Activated naive CD8-positive, alpha-beta T cell treated with anti-CD3 and anti-CD28 coated beads, Interleukin-2, amount 10 ng/mL, durations not matched to agents 7 days and 5 days (primary cell): ENCODE measurements around the gene CELF2. TPM values are rescaled to one million over a fixed set of nuclear protein-coding genes. Genes with fewer than 3 reads are reported as not detected.

ENCODE experiments used
- ATAC-seq: fragments of 150-1000 bp; cut with Tn5 transposase; one replicate; pipeline ENCODE4 v1.10.0; 2021; ENCODE audit warnings: low read depth, moderate library complexity
- POLR2A ChIA-PET: fragments of 350-600 bp; sonication (Branson Sonifier 250); formaldehyde crosslinking; loops from one replicate; lab custom pipeline; 2021; ENCODE audit warnings: antibody characterized with exemption; lab: Charles Lee
- DNase-seq: peaks from one replicate; pipeline ENCODE4 v3.0.0; 2021
- H3K27ac Mint-ChIP-seq: one replicate; pipeline ENCODE4 v1.8.0; 2022; ENCODE audit warnings: mild to moderate bottlenecking, mixed read lengths
- H3K27me3 Mint-ChIP-seq: one replicate; pipeline ENCODE4 v1.8.0; 2022; ENCODE audit warnings: mild to moderate bottlenecking, moderate library complexity, mixed read lengths
- H3K36me3 Mint-ChIP-seq: one replicate; pipeline ENCODE4 v1.8.0; 2021; ENCODE audit warnings: mild to moderate bottlenecking, mixed read lengths
- H3K4me1 Mint-ChIP-seq: one replicate; pipeline ENCODE4 v1.8.0; 2021; ENCODE audit warnings: mixed read lengths
- H3K4me3 Mint-ChIP-seq: one replicate; pipeline ENCODE4 v1.8.0; 2022; ENCODE audit warnings: mild to moderate bottlenecking, moderate library complexity, mixed read lengths
- H3K9me3 Mint-ChIP-seq: one replicate; pipeline ENCODE4 v1.8.0; 2021; ENCODE audit warnings: mixed read lengths
- total RNA-seq, 2 experiments: library from RNA; stranded (reverse); gene quantifications; one replicate each; pipeline ENCODE4 v1.2.3, GENCODE V29; 2021

The CELF2 gene
- total RNA-seq, 2 experiments from 2014 or later, result 168 TPM

DNA sequence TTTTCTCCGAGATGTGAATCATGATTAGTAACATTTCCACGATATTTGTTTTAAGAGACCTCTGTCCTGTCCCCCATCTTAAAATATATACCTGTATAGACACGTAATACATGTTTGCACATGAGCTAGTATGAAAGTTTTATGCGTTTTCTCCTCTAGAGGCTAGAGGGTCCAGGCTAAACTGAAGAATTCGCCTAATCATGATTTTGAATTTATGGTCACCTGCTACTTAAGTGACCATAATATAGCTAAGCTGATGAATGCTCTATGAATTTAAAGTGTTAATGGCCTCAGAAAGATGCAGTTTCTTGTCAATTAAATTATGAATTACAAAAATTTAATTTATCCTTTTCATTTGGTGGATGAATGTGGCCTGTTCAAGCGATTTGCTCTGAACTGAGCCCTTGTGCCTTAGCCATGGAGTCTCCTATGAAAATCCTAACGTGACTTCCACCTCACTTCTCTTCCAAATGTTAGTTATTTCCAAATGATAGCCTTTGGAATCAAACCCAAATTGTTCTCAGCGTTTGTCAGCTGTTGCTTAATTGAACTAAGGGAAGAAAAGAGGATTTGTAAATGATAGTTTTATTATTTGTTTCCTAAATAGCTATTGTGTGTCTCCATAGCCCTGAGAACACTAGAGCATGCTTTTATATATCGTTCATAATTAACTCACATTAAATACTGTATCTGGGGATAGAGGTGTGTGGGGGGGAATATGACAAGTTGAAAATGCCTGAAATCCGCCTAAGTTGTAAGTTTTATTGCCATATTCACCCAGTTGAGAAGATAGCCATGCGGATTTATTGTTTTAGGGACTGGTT is 2.3 kb downstream of the CELF2 start:
- no peak for ATAC-seq
- H3K4me1 Mint-ChIP-seq, result peaks cover 5% of the 10 kb centered on the region

DNA sequence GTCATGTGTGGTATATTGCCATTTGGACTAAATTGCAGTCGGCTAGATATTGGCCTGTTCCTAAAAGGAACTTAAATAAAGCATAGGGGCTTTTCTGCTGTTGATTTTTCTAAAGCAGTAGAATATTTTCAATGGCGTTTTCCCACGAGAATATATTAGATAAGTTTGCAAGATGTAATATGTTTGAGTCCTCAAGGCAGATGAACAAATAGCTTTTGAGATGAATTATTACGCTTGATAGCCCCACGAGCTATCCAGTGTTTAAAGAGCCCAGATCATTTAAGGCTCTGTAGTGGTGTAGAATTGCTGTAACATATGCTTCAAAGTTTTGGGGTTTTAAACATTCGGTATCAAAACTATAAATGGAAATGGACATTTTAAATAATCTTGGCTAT is 2.9 kb downstream of the CELF2 start:
- H3K4me3 Mint-ChIP-seq, result no peak overlapping the region
- H3K36me3 Mint-ChIP-seq, result no peaks in the 10 kb centered on the region
- H3K4me1 Mint-ChIP-seq, result peaks cover 5% of the 10 kb centered on the region
- DNase-seq, result no peak
- POLR2A ChIA-PET, result no interaction called here
- no peaks in the 10 kb centered on the region for H3K9me3 Mint-ChIP-seq
- H3K27ac Mint-ChIP-seq, result no peak overlapping the region
- peaks cover 64% of the 10 kb centered on the region for H3K27me3 Mint-ChIP-seq
- no peak for ATAC-seq

More for the DNA sequence above, 2.3 kb downstream of the CELF2 start:
- H3K9me3 Mint-ChIP-seq, result no peaks in the 10 kb centered on the region
- no peaks in the 10 kb centered on the region for H3K36me3 Mint-ChIP-seq
- peaks cover 70% of the 10 kb centered on the region for H3K27me3 Mint-ChIP-seq
- DNase-seq, result no peak
- no peak overlapping the region for H3K4me3 Mint-ChIP-seq
- POLR2A ChIA-PET, result interaction anchor here (1.2 kb wide), 1 partner anchor 145 kb away, joined by 3 read pairs; no protein-coding TSS in a partner anchor
- no peak overlapping the region for H3K27ac Mint-ChIP-seq

DNA sequence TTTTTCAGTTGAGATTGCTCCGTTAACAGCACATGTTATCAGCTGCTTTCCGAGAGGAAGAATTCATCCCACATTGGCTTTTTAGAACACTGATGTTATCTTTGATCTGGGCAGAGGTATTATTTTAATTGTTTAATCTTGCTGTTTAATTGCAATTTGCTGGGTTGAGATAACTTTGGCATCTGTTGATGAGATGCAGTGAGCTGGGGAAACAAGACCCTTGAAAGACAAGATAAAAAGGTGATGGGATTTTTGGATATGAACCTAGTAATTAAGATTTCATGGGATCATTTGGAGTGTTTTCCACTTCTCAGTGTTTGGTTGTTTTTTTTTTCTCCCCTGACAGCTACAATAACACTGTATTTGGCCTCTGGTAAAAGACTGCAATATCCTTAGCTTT is 4.5 kb downstream of the CELF2 start:
- DNase-seq (no peak), ATAC-seq (no peak)
- H3K4me3 Mint-ChIP-seq, result no peak overlapping the region
- H3K27me3 Mint-ChIP-seq, result peaks cover 47% of the 10 kb centered on the region
- POLR2A ChIA-PET, result interaction anchor here (0.7 kb wide), 1 partner anchor 158 kb away, joined by 3 read pairs; no protein-coding TSS in a partner anchor
- no peaks in the 10 kb centered on the region for H3K9me3 Mint-ChIP-seq
- peaks cover 5% of the 10 kb centered on the region for H3K4me1 Mint-ChIP-seq
- H3K36me3 Mint-ChIP-seq, result no peaks in the 10 kb centered on the region
- no peak overlapping the region for H3K27ac Mint-ChIP-seq

DNA sequence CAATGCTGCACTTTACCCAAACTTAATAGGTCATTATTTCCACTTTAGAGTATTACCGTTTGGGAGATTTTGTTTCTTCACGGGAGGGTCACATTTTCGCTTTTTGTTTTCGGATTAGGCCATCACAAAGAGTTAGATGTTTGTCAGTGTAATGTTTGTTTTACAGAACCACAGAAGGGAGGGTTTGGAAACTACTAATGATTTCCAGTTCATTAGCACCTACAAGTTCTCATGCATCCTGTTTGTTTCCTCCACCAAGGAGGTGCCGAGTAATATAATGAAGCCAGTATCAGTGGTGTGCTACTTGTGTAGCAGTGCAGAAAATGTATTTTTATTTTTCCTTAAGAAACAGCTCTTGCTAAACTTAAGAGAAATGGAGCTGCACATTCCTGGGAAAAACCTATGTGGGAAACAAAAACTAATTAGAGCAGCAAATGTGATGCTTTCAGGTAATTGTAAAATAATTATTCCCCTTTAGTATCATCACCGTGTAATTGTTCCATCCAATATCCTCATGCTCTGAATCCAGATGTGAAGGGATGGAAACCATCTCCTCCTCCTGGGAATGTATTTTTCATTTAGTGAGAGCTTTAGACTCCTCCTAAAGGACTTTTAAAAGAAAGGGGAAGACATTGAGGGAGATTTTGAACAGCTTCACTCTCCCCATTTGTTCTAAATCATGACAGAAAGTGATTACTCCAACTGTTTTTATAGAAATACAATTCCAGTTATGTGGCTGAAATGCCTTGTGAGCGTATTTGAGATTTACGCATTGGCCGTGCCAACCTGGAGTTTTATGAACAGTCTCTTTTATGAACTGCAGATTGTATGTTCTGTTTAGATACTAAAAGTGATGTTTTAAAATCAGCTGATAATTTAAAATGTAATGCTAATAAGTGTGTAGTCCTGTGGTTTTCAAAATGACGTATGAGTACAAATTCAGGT is 5.6 kb downstream of the CELF2 start:
- Mint-ChIP-seq H3K36me3 (no peaks in the 10 kb centered on the region), H3K9me3 (no peaks in the 10 kb centered on the region), H3K27ac (no peak overlapping the region), H3K4me1 (peaks cover 5% of the 10 kb centered on the region), H3K4me3 (no peak overlapping the region), H3K27me3 (peaks cover 46% of the 10 kb centered on the region)
- POLR2A ChIA-PET, result no interaction called here
- no peak for ATAC-seq
- no peak for DNase-seq

DNA sequence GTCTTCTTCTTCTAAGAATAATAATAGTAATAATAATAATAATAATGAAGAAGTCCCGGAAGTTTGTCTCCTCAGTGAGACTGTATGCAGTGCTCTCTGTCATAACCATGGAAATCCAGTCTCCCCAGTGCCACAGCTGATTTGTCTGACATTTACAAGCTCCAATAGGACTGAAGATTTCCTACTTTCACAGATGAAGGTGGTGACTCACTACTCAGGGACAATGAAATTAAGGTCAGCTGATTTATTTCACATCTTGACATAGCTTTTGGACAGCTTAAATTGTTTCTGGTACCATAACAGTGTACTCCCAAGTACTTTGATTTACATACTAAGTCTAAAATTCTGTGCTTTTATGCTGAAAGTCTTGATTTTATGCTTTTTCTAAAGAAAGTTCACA is 6.9 kb downstream of the CELF2 start:
- POLR2A ChIA-PET, result no interaction called here
- no peak overlapping the region for H3K27ac Mint-ChIP-seq
- H3K36me3 Mint-ChIP-seq, result no peaks in the 10 kb centered on the region
- no peaks in the 10 kb centered on the region for H3K4me1 Mint-ChIP-seq
- H3K4me3 Mint-ChIP-seq, result no peak overlapping the region
- H3K27me3 Mint-ChIP-seq, result peaks cover 37% of the 10 kb centered on the region
- no peaks in the 10 kb centered on the region for H3K9me3 Mint-ChIP-seq
- DNase-seq, result no peak
- ATAC-seq, result no peak

DNA sequence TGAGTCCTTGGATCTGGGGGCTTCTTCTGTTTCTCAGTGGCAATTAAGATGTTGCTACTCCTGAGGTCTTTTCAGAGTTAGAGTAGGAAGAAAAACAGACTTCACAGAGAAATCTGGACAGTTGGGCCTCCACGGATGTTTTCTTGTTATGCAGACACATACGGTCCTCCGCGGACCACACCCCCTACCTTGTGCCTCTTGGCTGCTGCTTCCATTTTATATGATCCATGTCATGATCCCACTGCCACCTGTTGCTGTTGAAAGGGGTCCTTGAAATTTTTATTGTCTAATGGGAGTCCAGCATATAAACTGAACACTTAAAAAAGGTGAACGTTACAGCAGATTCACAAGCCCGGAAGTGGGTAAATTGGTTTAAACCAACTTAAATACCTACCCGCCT is 8.3 kb downstream of the CELF2 start:
- no peaks in the 10 kb centered on the region for H3K36me3 Mint-ChIP-seq
- POLR2A ChIA-PET, result no interaction called here
- H3K27ac Mint-ChIP-seq, result no peak overlapping the region
- peaks cover 32% of the 10 kb centered on the region for H3K27me3 Mint-ChIP-seq
- H3K4me1 Mint-ChIP-seq, result no peaks in the 10 kb centered on the region
- DNase-seq (no peak), ATAC-seq (no peak)
- H3K9me3 Mint-ChIP-seq, result no peaks in the 10 kb centered on the region
- no peak overlapping the region for H3K4me3 Mint-ChIP-seq

DNA sequence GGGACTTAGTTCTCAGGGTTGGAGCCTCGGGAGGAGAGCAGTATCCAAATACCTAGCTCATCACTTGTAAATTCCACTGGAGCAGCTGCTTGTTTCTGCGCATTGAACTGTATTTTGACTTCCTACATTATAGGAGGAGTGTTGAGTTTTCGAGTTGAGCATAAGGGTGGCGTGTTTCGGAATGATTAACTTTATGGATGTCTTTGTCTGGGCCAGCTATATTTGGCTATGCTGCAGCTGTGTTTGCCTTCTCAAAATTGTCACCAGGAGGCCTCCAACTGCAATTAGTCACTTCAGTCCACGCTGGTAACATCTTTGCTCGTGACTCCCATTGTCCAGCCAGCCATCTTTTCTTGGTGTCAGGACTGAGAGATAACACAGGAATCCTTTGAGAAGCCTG is 9.1 kb downstream of the CELF2 start:
- H3K9me3 Mint-ChIP-seq, result no peaks in the 10 kb centered on the region
- no peak for DNase-seq
- H3K27me3 Mint-ChIP-seq, result peaks cover 26% of the 10 kb centered on the region
- ATAC-seq, result no peak
- POLR2A ChIA-PET, result no interaction called here
- H3K36me3 Mint-ChIP-seq, result no peaks in the 10 kb centered on the region
- H3K4me1 Mint-ChIP-seq, result no peaks in the 10 kb centered on the region
- no peak overlapping the region for H3K27ac Mint-ChIP-seq
- H3K4me3 Mint-ChIP-seq, result no peak overlapping the region

DNA sequence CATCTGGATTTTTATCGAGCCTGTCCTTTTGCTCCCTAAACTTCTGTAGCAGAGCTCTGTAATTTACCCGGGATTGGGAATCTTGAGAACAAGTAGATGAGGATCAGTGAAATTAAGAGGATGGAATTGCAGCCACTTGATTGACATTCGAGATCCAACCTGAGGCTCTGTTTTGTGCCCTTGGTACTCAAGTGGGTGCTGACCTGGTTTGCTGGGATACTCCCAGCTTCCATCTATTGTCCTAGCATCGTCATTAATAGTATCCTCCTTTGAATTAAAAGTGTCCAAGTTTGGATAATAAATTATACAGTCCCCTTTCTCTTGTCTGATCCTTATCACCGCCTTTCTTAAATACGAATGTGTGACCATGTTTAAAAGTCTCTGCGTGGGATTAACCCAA is 17.1 kb downstream of the CELF2 start:
- no peak overlapping the region for H3K4me3 Mint-ChIP-seq
- peaks cover 30% of the 10 kb centered on the region for H3K27me3 Mint-ChIP-seq
- DNase-seq, result no peak
- no peaks in the 10 kb centered on the region for H3K9me3 Mint-ChIP-seq
- no peaks in the 10 kb centered on the region for H3K36me3 Mint-ChIP-seq
- POLR2A ChIA-PET, result no interaction called here
- no peak overlapping the region for H3K27ac Mint-ChIP-seq
- H3K4me1 Mint-ChIP-seq, result peaks cover 2% of the 10 kb centered on the region
- no peak for ATAC-seq

DNA sequence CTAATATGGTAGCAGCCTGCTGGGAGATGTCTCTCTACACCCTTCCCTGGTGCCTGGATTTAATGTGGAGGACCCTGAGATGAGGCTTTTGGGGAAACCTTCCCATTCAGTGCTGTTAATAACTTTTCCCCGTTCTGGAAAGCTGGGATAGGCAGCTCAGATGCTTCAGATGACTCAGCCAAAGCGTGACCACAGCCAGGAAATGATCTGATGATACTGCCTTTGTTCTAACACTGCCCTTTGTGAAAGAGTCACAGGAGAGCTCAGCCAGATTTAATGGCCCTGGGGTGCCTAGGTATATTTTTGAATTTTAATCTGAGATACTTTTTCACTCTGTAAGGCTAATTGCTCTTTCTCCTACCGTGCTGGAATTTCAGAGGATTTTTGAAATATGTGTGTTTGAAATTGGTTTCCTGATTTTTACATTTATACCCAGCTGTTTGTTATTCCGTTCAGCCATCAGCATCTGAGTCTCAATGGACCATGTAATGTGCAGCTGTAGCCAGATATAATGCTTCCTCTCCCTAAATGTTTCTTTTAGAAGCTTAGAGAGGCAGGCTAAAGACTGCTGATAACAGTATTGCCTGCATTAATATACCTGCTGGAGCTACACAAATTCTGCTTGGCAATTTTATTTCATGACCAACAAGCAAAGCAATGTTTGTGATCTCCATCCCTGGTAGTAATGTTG is 17.8 kb downstream of the CELF2 start:
- H3K27ac Mint-ChIP-seq, result no peak overlapping the region
- H3K36me3 Mint-ChIP-seq, result no peaks in the 10 kb centered on the region
- H3K4me1 Mint-ChIP-seq, result peaks cover 2% of the 10 kb centered on the region
- POLR2A ChIA-PET, result no interaction called here
- no peak overlapping the region for H3K4me3 Mint-ChIP-seq
- DNase-seq (no peak), ATAC-seq (no peak)
- H3K9me3 Mint-ChIP-seq, result no peaks in the 10 kb centered on the region
- H3K27me3 Mint-ChIP-seq, result peaks cover 25% of the 10 kb centered on the region

DNA sequence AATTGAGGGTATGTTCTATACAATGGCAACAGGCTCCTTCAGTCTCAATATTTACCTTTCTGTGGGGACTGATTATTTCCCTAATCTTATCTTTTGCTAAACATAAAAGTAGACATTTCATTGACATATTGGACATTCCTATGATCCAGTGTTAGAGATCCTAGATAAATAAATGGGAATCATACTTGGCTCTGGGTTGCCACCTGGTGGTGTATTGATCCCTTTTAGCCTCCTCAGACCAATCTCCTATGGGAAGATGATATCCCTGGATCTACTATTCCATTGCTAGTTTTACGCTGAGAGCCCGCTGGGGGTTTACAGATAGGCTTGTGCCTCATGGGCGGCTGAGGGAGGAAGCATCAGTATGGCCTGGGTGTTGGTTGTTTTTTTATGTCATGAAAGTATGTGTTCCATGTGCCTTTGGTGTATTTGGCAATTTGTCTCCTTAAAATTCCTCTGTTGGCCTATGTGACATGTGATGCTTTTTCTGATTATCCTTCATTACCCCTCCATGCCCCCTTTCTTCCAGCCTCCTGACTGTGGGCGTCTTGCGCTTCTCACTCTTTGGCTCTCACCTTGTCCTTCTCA is 18.8 kb downstream of the CELF2 start:
- H3K9me3 Mint-ChIP-seq, result no peaks in the 10 kb centered on the region
- POLR2A ChIA-PET, result no interaction called here
- DNase-seq (no peak), ATAC-seq (no peak)
- H3K4me1 Mint-ChIP-seq, result peaks cover 2% of the 10 kb centered on the region
- peaks cover 25% of the 10 kb centered on the region for H3K27me3 Mint-ChIP-seq
- no peak overlapping the region for H3K27ac Mint-ChIP-seq
- no peak overlapping the region for H3K4me3 Mint-ChIP-seq
- no peaks in the 10 kb centered on the region for H3K36me3 Mint-ChIP-seq

DNA sequence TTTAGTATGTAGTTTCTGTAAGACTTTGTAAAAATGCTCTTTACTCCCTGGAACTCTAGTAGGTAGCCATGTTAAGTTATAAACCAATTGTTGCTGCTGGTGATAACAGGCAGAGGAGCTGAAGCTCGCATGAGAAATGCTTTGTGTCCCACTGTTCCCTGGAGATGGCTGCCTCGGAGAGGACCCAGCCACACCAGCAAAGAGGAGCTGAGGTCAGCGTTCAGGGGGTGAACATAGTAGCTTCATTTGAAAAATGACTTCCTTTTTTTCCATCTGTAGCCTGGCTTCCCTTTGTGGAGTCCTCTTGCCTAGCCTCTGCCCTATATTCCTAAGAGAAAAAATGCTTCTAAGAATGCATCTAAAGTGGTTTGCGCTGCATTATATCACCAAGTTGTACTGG is 20.3 kb downstream of the CELF2 start:
- ATAC-seq (no peak), DNase-seq (no peak)
- H3K4me1 Mint-ChIP-seq, result peaks cover 2% of the 10 kb centered on the region
- H3K27me3 Mint-ChIP-seq, result peaks cover 34% of the 10 kb centered on the region
- no peak overlapping the region for H3K27ac Mint-ChIP-seq
- POLR2A ChIA-PET, result no interaction called here
- H3K36me3 Mint-ChIP-seq, result no peaks in the 10 kb centered on the region
- no peaks in the 10 kb centered on the region for H3K9me3 Mint-ChIP-seq
- H3K4me3 Mint-ChIP-seq, result no peak overlapping the region

DNA sequence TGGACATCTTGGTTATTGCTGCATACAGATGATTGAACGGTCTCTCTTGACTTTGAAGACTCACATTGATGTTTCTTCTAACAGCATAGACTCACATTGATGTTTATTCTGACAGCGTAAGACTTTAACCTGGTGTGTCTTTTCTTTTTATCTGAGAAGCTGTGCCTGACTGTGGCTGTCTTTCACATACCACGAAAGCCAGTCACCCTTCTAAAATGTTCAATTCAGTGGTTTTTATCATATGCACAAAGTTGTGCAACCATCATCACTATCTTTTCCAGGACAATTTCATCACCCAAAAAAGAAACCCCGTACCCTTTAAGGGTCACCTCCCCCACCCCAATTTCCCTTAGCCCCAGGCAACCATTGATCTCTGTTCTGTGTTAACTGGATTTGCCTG is 24.7 kb downstream of the CELF2 start:
- DNase-seq (no peak), ATAC-seq (no peak)
- Mint-ChIP-seq H3K4me1 (no peaks in the 10 kb centered on the region), H3K9me3 (no peaks in the 10 kb centered on the region), H3K4me3 (no peak overlapping the region), H3K36me3 (no peaks in the 10 kb centered on the region), H3K27me3 (peaks cover 26% of the 10 kb centered on the region), H3K27ac (no peak overlapping the region)
- POLR2A ChIA-PET, result no interaction called here

DNA sequence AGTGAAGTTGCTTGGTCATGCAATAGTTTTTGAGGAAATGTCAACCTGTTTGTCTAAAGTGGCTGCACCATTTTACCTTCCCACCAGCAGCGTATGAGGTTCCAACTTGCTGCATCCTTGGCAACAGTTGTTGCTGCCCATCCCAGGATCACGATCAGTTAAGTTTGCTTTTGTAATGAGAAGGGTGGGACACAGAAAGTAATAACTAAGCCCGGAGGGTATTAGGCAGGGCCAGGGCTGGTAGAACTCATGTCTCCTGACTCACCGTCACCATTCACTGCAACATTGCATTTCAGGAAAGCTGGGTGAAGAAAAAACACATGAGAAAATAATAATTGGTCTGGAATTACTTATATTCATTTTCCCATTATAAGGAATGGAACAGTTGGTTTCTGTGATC is 25.4 kb downstream of the CELF2 start:
- Mint-ChIP-seq H3K4me3 (no peak overlapping the region), H3K4me1 (no peaks in the 10 kb centered on the region), H3K9me3 (no peaks in the 10 kb centered on the region), H3K36me3 (no peaks in the 10 kb centered on the region), H3K27me3 (peaks cover 28% of the 10 kb centered on the region), H3K27ac (no peak overlapping the region)
- ATAC-seq (no peak), DNase-seq (no peak)
- POLR2A ChIA-PET, result no interaction called here
